ENCODE results near the gene CTDSP1.

GRCh38 chr2:218383892-218384519, 15.7 kb upstream of the CTDSP1 start:
- no peak for TF ChIP-seq CTCF (IDR thresholded peaks at IDR 0.05; ENCODE audit: poor library complexity)
- TF ChIP-seq EZH2phosphoT487 (IDR thresholded peaks at IDR 0.05; ENCODE audit: low read depth, severe bottlenecking, unreplicated experiment), result no peak

All from hepatocyte (in vitro differentiated cells).